Measurements from ENCODE around the gene SUGP1. TPM values are rescaled to one million over a fixed set of nuclear protein-coding genes. Genes with fewer than 3 reads are reported as not detected.

The SUGP1 gene
- total RNA-seq, 1 donor from 2014 or later, result 79.8 TPM

GRCh38 chr19:19335408-19336158 is 15.3 kb upstream of the SUGP1 start:
- no peak overlapping the region for H3K27ac Mint-ChIP-seq
- H3K4me3 Mint-ChIP-seq, result no peak overlapping the region
- DNase-seq (ENCODE audit: low spot score), result no peak
- no peaks in the 10 kb centered on the region for H3K27me3 Mint-ChIP-seq (ENCODE audit: insufficient read depth)
- H3K4me1 Mint-ChIP-seq (ENCODE audit: low read depth), result no peaks in the 10 kb centered on the region
- H3K9me3 Mint-ChIP-seq, result no peaks in the 10 kb centered on the region
- peaks cover 28% of the 10 kb centered on the region for H3K36me3 Mint-ChIP-seq (ENCODE audit: low read depth)
- intact Hi-C loops (cut with micrococcal nuclease), result no loop called here

GRCh38 chr19:19334989-19335344 is 14.7 kb upstream of the SUGP1 start:
- no peaks in the 10 kb centered on the region for H3K9me3 Mint-ChIP-seq
- intact Hi-C loops (cut with micrococcal nuclease), result no loop called here
- no peak overlapping the region for H3K27ac Mint-ChIP-seq
- no peak overlapping the region for H3K4me3 Mint-ChIP-seq
- H3K27me3 Mint-ChIP-seq (ENCODE audit: insufficient read depth), result no peaks in the 10 kb centered on the region
- no peaks in the 10 kb centered on the region for H3K4me1 Mint-ChIP-seq (ENCODE audit: low read depth)
- peaks cover 28% of the 10 kb centered on the region for H3K36me3 Mint-ChIP-seq (ENCODE audit: low read depth)
- DNase-seq (ENCODE audit: low spot score), result no peak

DNA sequence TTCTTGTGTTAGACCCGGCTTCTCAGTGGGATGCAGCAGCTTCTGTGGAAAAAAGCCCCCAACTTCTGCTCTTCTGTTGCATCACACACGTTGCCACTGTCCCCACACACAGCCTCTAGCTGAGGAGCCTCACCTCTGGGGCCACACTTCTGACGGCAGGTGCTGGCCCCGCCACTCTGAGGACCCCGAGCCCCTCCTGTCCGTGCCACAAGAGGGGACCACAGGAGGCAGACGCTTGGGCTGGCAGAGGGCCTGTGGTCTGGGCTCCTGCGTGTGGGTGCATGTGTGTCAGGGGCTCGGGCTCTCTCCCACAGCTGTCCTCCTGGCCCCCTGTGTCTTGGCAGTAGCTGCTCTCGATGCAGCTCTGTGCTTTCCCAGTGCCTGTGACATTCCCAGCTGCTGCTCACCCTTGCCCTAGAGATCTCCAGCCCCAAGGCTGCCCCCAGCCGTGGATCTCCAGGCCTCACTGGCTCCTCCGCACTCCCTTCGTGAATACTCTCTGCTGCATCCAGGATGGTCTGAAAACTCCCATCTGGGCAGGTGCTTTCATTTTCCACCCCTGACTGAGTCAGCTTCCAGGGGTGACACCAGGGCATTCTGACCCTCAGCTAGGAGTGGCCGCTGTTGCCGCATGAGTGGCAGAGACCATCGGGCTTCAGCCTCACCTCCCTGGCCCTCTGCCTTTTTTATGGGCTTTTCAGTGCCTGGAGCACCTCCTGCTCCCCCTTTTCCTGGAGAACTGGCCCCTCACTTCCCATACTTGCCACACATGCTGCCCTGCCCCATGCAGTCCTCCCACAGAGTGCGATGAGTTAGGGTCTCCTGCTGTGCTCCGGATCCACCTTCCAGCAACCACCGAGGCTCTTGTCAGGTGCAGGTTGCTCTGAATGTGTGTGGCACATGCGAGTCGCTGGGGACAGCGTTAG is 14.0 kb upstream of the SUGP1 start:
- Mint-ChIP-seq H3K27ac (peak overlapping the region; percentile 34), H3K4me1 (ENCODE audit: low read depth) (peaks cover 2% of the 10 kb centered on the region), H3K4me3 (no peak overlapping the region), H3K36me3 (ENCODE audit: low read depth) (peaks cover 30% of the 10 kb centered on the region), H3K9me3 (no peaks in the 10 kb centered on the region), H3K27me3 (ENCODE audit: insufficient read depth) (no peaks in the 10 kb centered on the region)
- DNase-seq (ENCODE audit: low spot score), result no peak
- intact Hi-C loops (cut with micrococcal nuclease), result no loop called here

DNA sequence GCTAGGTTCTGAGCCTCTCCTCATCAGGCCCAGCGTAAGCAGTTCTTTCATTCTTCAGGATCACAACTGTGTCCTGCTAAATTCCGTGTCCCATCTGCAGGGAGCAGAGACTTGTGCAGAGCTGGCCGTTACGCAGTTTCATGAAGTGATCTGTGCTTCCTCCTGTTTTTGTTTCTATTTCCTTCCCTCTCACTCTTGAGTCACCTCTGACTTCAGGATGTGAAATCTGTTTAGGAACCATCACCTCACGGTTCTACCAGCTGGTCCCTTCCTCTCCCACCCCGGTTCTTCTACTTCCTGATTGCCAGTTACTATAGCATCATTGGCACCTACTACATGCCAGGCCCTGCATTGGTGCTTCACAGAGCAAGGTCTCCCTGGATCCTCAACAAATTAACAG is 8.8 kb upstream of the SUGP1 start:
- Mint-ChIP-seq H3K27me3 (ENCODE audit: insufficient read depth) (no peaks in the 10 kb centered on the region), H3K9me3 (no peaks in the 10 kb centered on the region), H3K4me1 (ENCODE audit: low read depth) (peaks cover 30% of the 10 kb centered on the region), H3K36me3 (ENCODE audit: low read depth) (peaks cover 32% of the 10 kb centered on the region), H3K4me3 (peak overlapping the region; percentile 31), H3K27ac (peak overlapping the region; percentile 74)
- intact Hi-C loops (cut with micrococcal nuclease), result no loop called here
- no peak for DNase-seq (ENCODE audit: low spot score)

DNA sequence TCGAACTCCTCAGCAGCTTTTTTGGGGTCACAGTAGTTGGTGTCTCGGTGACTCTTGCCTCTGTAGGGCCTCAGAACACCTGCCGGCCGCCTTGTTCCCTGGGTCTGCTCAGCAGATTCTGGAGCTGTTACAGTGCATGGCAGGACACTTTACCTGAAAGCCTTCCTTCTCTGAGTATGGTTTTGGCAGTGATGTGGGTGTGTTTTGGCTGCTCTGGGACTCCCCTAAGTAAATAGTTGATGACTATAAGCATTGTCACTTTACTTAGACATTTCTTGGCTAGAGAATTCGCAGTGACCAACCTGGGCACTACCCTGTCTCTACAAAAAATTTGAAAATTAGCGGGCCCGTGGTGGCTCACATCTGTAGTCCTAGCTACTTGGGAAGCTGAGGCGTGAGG is 7.4 kb upstream of the SUGP1 start:
- no peaks in the 10 kb centered on the region for H3K27me3 Mint-ChIP-seq (ENCODE audit: insufficient read depth)
- peaks cover 39% of the 10 kb centered on the region for H3K36me3 Mint-ChIP-seq (ENCODE audit: low read depth)
- H3K27ac Mint-ChIP-seq, result no peak overlapping the region
- H3K9me3 Mint-ChIP-seq, result no peaks in the 10 kb centered on the region
- peaks cover 36% of the 10 kb centered on the region for H3K4me1 Mint-ChIP-seq (ENCODE audit: low read depth)
- intact Hi-C loops (cut with micrococcal nuclease), result no loop called here
- no peak overlapping the region for H3K4me3 Mint-ChIP-seq
- no peak for DNase-seq (ENCODE audit: low spot score)

GRCh38 chr19:19324059-19324770 is 3.9 kb upstream of the SUGP1 start:
- Mint-ChIP-seq H3K4me1 (ENCODE audit: low read depth) (peaks cover 33% of the 10 kb centered on the region), H3K36me3 (ENCODE audit: low read depth) (peaks cover 35% of the 10 kb centered on the region), H3K4me3 (peak overlapping the region; percentile 41), H3K27ac (peak overlapping the region; percentile 15), H3K9me3 (no peaks in the 10 kb centered on the region), H3K27me3 (ENCODE audit: insufficient read depth) (no peaks in the 10 kb centered on the region)
- intact Hi-C loops (cut with micrococcal nuclease), result loop anchor here (5.0 kb wide), 2 partner anchors 83 to 293 kb away; partner anchors contain the start of genes GATAD2A and PBX4
- no peak for DNase-seq (ENCODE audit: low spot score)

GRCh38 chr19:19321141-19321577 is 850 bp upstream of the SUGP1 start:
- H3K4me3 Mint-ChIP-seq, result peak overlapping the region; percentile 94

DNA sequence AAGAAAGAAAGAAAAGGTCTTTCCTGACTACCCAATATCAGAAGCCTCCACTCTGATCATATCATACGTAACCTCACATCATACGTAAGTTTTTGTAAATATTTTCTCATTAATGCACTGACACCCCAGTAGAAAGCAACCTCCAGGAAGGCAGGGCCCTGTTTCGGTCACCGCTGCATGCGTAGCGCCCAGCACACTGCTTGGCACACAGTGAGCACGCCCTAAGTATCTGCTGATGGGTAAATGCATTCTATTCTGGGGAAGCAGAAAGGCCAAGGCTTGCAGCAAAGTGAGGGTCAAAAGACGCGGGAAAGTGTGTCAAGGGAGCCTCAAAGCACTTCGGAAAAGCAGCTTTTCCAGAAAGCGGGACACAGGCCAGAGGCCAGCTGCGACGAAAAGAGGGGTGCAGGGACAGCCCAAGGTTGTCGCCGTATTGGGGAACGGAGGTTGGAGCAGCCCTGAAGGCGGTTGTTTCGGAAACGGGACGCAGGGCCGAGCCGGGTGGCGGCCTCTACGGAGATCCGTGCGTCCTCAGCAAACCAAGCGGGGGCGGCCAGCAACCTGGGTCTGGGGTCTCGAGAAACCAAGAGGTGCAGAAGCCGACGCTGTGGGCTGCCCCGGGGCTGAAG is 463 bp downstream of the SUGP1 start:
- Mint-ChIP-seq H3K9me3 (no peaks in the 10 kb centered on the region), H3K4me1 (ENCODE audit: low read depth) (peaks cover 19% of the 10 kb centered on the region), H3K36me3 (ENCODE audit: low read depth) (peaks cover 24% of the 10 kb centered on the region), H3K27ac (peak overlapping the region; percentile 98), H3K4me3 (peak overlapping the region; percentile 94), H3K27me3 (ENCODE audit: insufficient read depth) (no peaks in the 10 kb centered on the region)
- DNase-seq (ENCODE audit: low spot score), result no peak
- intact Hi-C loops (cut with micrococcal nuclease), result loop anchor here (1.0 to 5.0 kb wide), 12 partner anchors 41 to 684 kb away; partner anchors contain the start of genes ARMC6, BORCS8, COPE and DDX49

More at GRCh38 chr19:19321141-19321577, 850 bp upstream of the SUGP1 start:
- peak overlapping the region; percentile 55 for H3K27ac Mint-ChIP-seq
- H3K4me1 Mint-ChIP-seq (ENCODE audit: low read depth), result peaks cover 20% of the 10 kb centered on the region
- H3K9me3 Mint-ChIP-seq, result no peaks in the 10 kb centered on the region
- intact Hi-C loops (cut with micrococcal nuclease), result loop anchor here (5.0 kb wide), 2 partner anchors 86 to 296 kb away; partner anchors contain the start of genes GATAD2A and PBX4
- peaks cover 26% of the 10 kb centered on the region for H3K36me3 Mint-ChIP-seq (ENCODE audit: low read depth)
- no peak for DNase-seq (ENCODE audit: low spot score)
- H3K27me3 Mint-ChIP-seq (ENCODE audit: insufficient read depth), result no peaks in the 10 kb centered on the region

DNA sequence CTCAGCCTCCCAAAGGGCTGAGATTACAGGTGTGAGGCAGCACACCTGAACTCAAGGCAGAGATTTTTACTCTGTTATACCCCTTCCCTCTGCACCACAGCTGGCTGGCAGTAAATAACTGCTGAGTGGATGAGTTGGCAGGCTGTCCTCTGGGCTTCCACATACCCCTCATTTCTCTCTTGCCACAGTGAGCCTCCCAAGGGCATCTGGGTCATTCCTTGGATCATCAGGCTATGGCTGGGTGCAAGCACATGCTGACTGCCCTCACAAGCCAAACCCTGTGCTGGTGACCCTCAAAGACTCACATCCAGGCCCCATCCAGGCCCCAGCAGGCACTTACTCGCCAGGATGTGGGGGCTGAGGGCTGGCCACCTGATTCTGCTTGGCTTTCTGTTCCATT is 4.2 kb downstream of the SUGP1 start:
- H3K4me3 Mint-ChIP-seq, result no peak overlapping the region
- H3K27ac Mint-ChIP-seq, result no peak overlapping the region
- H3K27me3 Mint-ChIP-seq (ENCODE audit: insufficient read depth), result no peaks in the 10 kb centered on the region
- H3K4me1 Mint-ChIP-seq (ENCODE audit: low read depth), result peaks cover 5% of the 10 kb centered on the region
- no peaks in the 10 kb centered on the region for H3K9me3 Mint-ChIP-seq
- no peak for DNase-seq (ENCODE audit: low spot score)
- peaks cover 18% of the 10 kb centered on the region for H3K36me3 Mint-ChIP-seq (ENCODE audit: low read depth)
- intact Hi-C loops (cut with micrococcal nuclease), result no loop called here

DNA sequence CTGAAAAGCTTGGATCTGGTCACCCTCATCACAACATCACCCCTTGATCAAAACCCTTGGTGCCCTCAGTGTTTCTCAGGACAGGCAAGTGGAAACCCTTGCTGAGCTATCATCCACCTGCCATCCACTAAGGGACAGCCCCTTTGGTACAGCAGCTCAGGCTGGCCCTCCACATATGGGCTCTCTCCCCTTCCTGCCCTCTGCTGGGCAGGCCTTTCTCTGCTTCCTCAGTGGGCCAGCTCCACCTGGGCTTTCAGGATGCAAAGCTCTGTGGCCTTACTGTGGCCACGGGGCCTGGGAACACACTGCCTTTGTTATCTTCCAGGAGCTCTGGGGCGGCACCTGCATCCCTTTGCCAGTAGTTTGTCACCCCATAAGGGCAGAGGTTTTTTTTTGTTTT is 4.9 kb downstream of the SUGP1 start:
- intact Hi-C loops (cut with micrococcal nuclease), result no loop called here
- H3K27me3 Mint-ChIP-seq (ENCODE audit: insufficient read depth), result no peaks in the 10 kb centered on the region
- peaks cover 18% of the 10 kb centered on the region for H3K36me3 Mint-ChIP-seq (ENCODE audit: low read depth)
- no peaks in the 10 kb centered on the region for H3K9me3 Mint-ChIP-seq
- DNase-seq (ENCODE audit: low spot score), result no peak
- no peak overlapping the region for H3K27ac Mint-ChIP-seq
- no peak overlapping the region for H3K4me3 Mint-ChIP-seq
- peaks cover 5% of the 10 kb centered on the region for H3K4me1 Mint-ChIP-seq (ENCODE audit: low read depth)

DNA sequence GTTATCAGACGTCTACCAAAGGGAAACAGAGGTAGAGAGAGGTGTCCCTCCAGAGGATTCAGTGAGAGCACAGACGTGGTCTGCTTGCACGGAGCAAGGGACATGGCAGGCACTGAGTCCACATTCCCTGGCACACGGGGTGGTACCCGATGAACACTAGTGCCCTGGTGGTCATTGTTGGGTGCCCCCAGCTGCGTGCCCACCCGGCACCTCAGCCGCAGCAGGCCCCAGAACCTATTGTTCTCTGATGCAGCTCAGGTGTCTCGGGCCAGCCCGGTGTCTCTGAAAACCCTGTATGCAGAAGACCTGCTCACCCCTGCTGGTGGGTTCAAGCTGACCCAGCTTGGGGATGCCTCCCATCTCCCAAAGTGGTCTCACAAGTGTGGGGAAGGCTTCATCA is 11.9 kb downstream of the SUGP1 start:
- no peak for DNase-seq (ENCODE audit: low spot score)
- intact Hi-C loops (cut with micrococcal nuclease), result no loop called here
- H3K36me3 Mint-ChIP-seq (ENCODE audit: low read depth), result peaks cover 18% of the 10 kb centered on the region
- H3K9me3 Mint-ChIP-seq, result no peaks in the 10 kb centered on the region
- no peaks in the 10 kb centered on the region for H3K4me1 Mint-ChIP-seq (ENCODE audit: low read depth)
- H3K27me3 Mint-ChIP-seq (ENCODE audit: insufficient read depth), result no peaks in the 10 kb centered on the region
- no peak overlapping the region for H3K4me3 Mint-ChIP-seq
- no peak overlapping the region for H3K27ac Mint-ChIP-seq

DNA sequence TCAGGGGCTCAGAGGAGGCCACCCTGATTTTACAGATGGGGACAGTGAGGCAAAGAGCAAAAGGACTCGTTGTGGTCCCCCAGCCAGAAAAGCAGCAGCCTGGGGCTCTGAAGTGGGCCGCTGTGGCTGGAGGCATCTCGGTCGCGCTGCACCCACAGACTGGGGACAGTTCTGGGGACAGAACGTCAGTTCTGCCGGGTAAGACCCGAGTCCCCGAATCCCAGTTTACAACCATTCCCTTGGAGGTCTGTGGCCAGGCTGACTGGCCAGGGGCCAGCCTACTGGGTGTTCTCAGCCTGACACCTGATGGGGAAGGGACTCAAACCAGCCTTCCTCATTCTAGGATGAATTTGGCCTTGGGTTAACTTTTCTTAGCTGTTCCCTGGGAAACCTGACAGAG is 14.1 kb downstream of the SUGP1 start:
- H3K27ac Mint-ChIP-seq, result no peak overlapping the region
- intact Hi-C loops (cut with micrococcal nuclease), result no loop called here
- H3K4me3 Mint-ChIP-seq, result no peak overlapping the region
- H3K9me3 Mint-ChIP-seq, result no peaks in the 10 kb centered on the region
- no peak for DNase-seq (ENCODE audit: low spot score)
- no peaks in the 10 kb centered on the region for H3K27me3 Mint-ChIP-seq (ENCODE audit: insufficient read depth)
- H3K36me3 Mint-ChIP-seq (ENCODE audit: low read depth), result peaks cover 22% of the 10 kb centered on the region
- no peaks in the 10 kb centered on the region for H3K4me1 Mint-ChIP-seq (ENCODE audit: low read depth)
